ENCODE results near the gene TTC23L.

DNA sequence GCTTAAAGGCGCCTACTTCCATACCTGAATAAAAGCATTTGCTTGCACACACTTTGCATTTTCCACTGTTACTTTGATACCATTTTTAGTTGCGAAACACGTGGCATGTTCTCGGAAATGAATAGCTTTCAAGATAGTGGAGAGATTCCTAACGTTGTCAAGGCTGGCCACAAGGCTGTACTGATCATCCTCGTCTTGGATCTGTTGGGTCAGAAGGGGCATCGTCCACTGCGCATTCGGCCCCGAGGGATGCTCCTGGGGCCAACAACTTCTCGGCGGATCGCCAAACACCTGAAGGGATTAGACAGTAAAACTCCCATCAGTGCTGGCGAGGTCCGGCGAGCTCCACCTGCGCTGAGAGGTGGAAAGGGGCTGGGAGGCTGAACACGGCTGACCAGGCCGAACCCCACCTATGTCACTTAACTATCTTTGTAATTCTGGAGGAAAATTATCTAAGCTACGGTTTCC, 75.7 kb downstream of the TTC23L start:
- TF ChIP-seq, protein P1, sequence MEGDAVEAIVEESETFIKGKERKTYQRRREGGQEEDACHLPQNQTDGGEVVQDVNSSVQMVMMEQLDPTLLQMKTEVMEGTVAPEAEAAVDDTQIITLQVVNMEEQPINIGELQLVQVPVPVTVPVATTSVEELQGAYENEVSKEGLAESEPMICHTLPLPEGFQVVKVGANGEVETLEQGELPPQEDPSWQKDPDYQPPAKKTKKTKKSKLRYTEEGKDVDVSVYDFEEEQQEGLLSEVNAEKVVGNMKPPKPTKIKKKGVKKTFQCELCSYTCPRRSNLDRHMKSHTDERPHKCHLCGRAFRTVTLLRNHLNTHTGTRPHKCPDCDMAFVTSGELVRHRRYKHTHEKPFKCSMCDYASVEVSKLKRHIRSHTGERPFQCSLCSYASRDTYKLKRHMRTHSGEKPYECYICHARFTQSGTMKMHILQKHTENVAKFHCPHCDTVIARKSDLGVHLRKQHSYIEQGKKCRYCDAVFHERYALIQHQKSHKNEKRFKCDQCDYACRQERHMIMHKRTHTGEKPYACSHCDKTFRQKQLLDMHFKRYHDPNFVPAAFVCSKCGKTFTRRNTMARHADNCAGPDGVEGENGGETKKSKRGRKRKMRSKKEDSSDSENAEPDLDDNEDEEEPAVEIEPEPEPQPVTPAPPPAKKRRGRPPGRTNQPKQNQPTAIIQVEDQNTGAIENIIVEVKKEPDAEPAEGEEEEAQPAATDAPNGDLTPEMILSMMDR (IDR thresholded peaks at IDR 0.05), result no peak
- no peak for TF ChIP-seq POLR2A (IDR thresholded peaks at IDR 0.05)
